ENCODE results near the gene TNRC6B. TPM values are rescaled to one million over a fixed set of nuclear protein-coding genes. Genes with fewer than 3 reads are reported as not detected.

TNRC6B gene
- total and polyA plus RNA-seq, 8 donors: 13.7 to 40.7 (median 15.7) TPM

DNA sequence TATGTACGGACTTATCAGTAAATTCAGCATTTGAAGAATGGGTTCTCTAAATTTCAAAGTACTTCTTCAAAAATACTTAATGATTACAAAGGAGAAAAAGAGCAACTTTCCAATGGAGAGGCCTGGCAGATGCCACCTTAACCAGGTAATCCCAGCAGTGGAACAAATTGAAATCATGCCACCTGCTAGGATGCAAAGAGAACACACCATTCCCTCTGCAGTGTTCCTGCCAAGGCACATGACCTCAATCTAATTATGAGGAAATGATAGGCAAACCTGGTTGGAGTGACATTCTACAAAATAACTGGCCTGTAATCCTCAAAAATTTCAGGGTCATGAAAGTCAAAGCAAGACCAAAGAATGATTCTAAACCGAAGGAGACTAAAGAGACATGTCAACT is 21.5 kb downstream of the TNRC6B start:
- H3K4me1 ChIP-seq: peaks cover 19 to 62% of the 10 kb centered on the region in 2 donors
- intact Hi-C loops (cut with DNase I): no loop called here
- H3K36me3 ChIP-seq: no peaks in the 10 kb centered on the region
- H3K27ac ChIP-seq: no peak overlapping the region
- TF ChIP-seq, protein P1, sequence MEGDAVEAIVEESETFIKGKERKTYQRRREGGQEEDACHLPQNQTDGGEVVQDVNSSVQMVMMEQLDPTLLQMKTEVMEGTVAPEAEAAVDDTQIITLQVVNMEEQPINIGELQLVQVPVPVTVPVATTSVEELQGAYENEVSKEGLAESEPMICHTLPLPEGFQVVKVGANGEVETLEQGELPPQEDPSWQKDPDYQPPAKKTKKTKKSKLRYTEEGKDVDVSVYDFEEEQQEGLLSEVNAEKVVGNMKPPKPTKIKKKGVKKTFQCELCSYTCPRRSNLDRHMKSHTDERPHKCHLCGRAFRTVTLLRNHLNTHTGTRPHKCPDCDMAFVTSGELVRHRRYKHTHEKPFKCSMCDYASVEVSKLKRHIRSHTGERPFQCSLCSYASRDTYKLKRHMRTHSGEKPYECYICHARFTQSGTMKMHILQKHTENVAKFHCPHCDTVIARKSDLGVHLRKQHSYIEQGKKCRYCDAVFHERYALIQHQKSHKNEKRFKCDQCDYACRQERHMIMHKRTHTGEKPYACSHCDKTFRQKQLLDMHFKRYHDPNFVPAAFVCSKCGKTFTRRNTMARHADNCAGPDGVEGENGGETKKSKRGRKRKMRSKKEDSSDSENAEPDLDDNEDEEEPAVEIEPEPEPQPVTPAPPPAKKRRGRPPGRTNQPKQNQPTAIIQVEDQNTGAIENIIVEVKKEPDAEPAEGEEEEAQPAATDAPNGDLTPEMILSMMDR (IDR thresholded peaks at IDR 0.05): no peak
- no peak for DNase-seq
- no peak for ATAC-seq
- no peaks in the 10 kb centered on the region for H3K27me3 ChIP-seq
- H3K4me3 ChIP-seq: no peak overlapping the region
- H3K9me3 ChIP-seq: no peaks in the 10 kb centered on the region

DNA sequence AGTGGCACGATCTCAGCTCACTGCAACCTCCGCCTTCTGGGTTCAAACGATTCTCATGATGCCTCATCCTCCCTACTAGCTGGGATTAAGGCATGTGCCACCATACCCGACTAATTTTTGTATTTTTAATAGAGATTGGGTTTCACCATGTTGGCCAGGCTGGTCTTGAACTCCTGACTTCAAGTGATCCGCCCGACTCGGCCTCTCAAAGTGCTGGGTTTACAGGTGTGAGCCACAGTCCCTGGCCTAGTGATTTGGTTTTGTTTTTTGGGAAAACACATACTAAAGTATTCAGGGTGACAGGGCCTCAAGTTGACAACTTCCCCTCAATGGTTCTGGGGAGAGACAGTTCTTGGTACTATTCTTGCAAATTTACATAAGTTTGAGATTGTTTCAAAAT is 22.1 kb downstream of the TNRC6B start:
- Histone ChIP-seq H3K27ac (no peak overlapping the region), H3K27me3 (no peaks in the 10 kb centered on the region), H3K9me3 (no peaks in the 10 kb centered on the region), H3K36me3 (no peaks in the 10 kb centered on the region), H3K4me3 (no peak overlapping the region), H3K4me1 (peaks cover 22 to 66% of the 10 kb centered on the region in 2 donors)
- no peak for DNase-seq
- TF ChIP-seq, protein P1 (IDR thresholded peaks at IDR 0.05): no peak
- ATAC-seq: no peak
- intact Hi-C loops (cut with DNase I): no loop called here

DNA sequence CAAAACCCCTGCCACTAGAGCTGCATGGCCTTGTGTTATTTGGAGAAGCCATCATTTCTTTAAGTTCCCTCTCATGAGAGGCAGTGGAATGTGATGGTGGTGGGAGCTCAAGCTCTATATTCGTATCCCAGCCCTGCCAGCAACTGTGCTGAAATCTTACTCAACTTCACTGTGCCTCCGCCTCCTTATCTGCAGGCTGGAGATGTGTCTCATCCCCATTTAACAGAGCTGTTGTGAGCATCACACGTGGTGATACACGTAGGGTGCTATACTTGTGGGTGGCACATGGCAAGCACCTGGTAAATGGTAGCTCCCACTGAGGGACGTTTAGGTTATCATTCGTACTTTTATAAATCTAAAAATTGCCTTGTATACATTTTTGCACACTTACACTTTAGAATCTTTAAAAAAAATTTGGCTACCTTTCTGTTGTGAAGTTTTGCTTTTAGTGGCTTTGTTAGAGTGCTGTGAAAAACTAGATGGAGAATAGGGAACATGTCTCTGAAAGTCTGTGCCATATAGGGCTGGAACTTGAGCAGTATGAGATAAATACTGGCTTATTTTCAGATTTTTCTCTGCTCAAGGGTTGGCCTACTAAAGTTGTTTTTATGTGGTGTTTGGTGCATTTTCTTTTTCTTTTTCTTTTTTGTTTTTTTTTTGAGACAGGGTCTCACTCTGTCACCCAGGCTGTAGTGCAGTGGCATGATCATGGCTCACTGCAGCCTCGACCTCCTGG is 23.2 kb downstream of the TNRC6B start:
- ATAC-seq (no peak), DNase-seq (no peak)
- no peak overlapping the region for H3K27ac ChIP-seq
- TF ChIP-seq, protein P1 (IDR thresholded peaks at IDR 0.05): no peak
- intact Hi-C loops (cut with DNase I): no loop called here
- no peaks in the 10 kb centered on the region for H3K27me3 ChIP-seq
- H3K36me3 ChIP-seq: no peaks in the 10 kb centered on the region
- H3K9me3 ChIP-seq: no peaks in the 10 kb centered on the region
- H3K4me1 ChIP-seq: peaks cover 21 to 70% of the 10 kb centered on the region in 2 donors
- H3K4me3 ChIP-seq: no peak overlapping the region

DNA sequence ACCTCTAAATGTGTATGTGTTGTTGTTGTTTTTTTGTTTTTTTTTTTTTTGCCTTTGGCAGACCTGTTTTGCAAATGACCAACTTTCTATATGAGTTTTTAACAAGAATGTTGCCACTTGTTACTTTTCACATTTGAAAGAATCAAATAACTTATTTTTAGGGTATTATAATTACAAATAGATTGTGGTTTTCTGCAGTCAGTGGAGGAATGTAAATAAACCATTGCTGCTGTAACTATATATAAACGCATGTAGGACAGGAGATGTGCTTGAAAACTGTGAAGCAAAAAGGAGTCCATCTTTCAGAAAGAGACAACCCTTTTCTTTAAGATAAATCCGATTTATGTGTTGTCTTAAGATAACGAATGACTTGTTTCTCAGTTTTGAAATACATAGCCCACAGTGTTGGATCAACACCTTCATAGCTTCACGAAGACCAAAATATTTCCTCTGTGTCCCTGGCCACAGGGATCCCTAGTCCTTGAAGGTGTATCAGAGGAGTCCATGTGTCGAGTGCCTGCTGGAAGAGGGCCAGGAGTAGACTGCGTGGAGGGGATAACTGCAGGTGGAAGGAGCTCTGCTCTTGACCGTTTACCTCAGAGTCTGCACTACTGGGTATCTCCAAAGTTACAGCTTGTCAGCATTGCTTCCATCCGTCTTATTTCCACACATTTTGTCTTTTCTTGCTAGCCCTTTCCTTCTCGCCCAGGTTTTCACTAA is 24.7 kb downstream of the TNRC6B start:
- no peaks in the 10 kb centered on the region for H3K27me3 ChIP-seq
- H3K4me1 ChIP-seq: peaks cover 10 to 59% of the 10 kb centered on the region in 2 donors
- H3K36me3 ChIP-seq: no peaks in the 10 kb centered on the region
- TF ChIP-seq, protein P1 (IDR thresholded peaks at IDR 0.05): no peak
- DNase-seq (no peak), ATAC-seq (peak; percentile 23)
- intact Hi-C loops (cut with DNase I): no loop called here
- no peak overlapping the region for H3K27ac ChIP-seq
- H3K9me3 ChIP-seq: no peaks in the 10 kb centered on the region
- no peak overlapping the region for H3K4me3 ChIP-seq

DNA sequence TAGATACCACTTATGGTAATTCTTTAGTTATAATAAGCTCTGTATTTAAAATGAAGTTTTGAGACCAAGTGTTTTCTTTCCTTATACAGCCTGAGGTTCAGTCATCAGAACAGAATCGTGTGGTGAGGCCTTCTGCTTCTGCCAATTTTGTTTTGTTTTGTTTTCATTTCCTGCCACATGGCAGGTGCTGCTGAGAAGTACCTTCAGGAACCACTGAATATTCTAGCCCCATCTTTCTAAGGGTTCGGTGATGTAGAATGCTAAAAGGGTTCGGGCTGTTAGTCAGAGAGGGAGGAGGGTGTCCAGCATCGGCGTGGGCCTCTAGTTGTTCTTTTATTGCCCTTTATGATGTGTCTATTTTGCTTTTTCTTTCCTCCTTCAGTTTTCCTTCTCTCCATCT is 25.8 kb downstream of the TNRC6B start:
- Histone ChIP-seq H3K4me1 (peaks cover 10 to 61% of the 10 kb centered on the region in 2 donors), H3K9me3 (no peaks in the 10 kb centered on the region), H3K27ac (peak overlapping the region; percentile 24 to 40), H3K4me3 (no peak overlapping the region), H3K27me3 (no peaks in the 10 kb centered on the region), H3K36me3 (no peaks in the 10 kb centered on the region)
- TF ChIP-seq, protein P1 (IDR thresholded peaks at IDR 0.05): no peak
- intact Hi-C loops (cut with DNase I): no loop called here
- ATAC-seq: peak; percentile 25
- peak in 1 of 4 donors; percentile 40 for DNase-seq
